Right atrium auricular region (tissue), 2 donors: Measurements from ENCODE around the gene CLDN19. TPM values are rescaled to one million over a fixed set of nuclear protein-coding genes. Genes with fewer than 3 reads are reported as not detected.

ENCODE experiments used
- DNase-seq: peaks from one replicate; pipeline ENCODE4 v3.0.0-alpha.2; 2019; ENCODE audit warnings: low spot score
- H3K27ac ChIP-seq, 2 donors: fragments of 200-600 bp; sonication (generic); 1 replicate in 1 of 2; 2 replicates in 1 of 2; pipeline ENCODE4 v1.5.1; 2016 to 2019
- H3K27me3 ChIP-seq, 2 donors: fragments of 200-600 bp; sonication (generic); one replicate each; pipeline versions ENCODE4 v1.5.1 to v1.6.0; 2017 to 2019
- H3K36me3 ChIP-seq: fragments of 200-600 bp; sonication (generic); one replicate; pipeline ENCODE4 v1.5.1; 2016
- H3K4me1 ChIP-seq, 2 donors: fragments of 200-600 bp; sonication (generic); one replicate each; pipeline versions ENCODE4 v1.5.1 to v1.6.0; 2017 to 2019
- H3K4me3 ChIP-seq, 2 donors: fragments of 200-600 bp; sonication (generic); 1 replicate in 1 of 2; 2 replicates in 1 of 2; pipeline ENCODE4 v1.5.1; 2017 to 2019; ENCODE audit warnings: mild to moderate bottlenecking in 1 of 2, moderate library complexity in 1 of 2
- H3K9me3 ChIP-seq, 2 donors: fragments of 200-600 bp; sonication (generic); one replicate each; pipeline ENCODE4 v1.5.1; 2019
- total RNA-seq, 2 donors: library from RNA; depleted of rRNA; stranded (reverse); fragments of >200 nt; gene quantifications; one replicate each; pipeline ENCODE4 v1.1.0, GENCODE V29; 2016
- TF ChIP-seq, protein P1 (sequence below), 2 donors: fragments of 200-600 bp; sonication (generic); IDR thresholded peaks; one replicate each; pipeline ENCODE4 v1.5.1; 2019; ENCODE audit warnings: antibody characterized with exemption in 2 of 2

The CLDN19 gene
- total RNA-seq, 2 donors from 2014 or later: 0.28 TPM; not detected in 1

DNA sequence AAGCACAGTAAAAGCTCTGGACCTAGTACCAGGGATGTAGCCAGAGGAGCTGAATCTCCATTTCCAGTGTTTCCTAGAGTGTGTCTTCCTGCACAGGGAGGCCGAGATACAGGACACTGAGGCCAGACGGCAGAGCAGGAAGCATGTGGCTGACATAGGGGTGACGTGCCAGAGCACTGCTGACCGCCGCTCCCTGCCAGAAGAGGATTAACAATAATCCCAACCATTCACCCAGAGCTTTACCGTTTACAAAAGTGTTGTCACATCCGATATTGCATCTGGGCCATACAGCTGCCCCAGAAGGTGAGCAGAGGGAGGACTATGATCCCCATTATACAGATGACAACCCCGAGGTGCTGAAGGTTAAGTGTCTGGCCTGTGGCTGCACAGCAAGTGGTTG, 5.8 kb upstream of the CLDN19 start:
- Histone ChIP-seq H3K4me1 (no peaks in the 10 kb centered on the region), H3K4me3 (no peak overlapping the region), H3K27ac (no peak overlapping the region), H3K36me3 (peaks cover 28% of the 10 kb centered on the region), H3K27me3 (no peaks in the 10 kb centered on the region), H3K9me3 (no peaks in the 10 kb centered on the region)
- TF ChIP-seq, protein P1, sequence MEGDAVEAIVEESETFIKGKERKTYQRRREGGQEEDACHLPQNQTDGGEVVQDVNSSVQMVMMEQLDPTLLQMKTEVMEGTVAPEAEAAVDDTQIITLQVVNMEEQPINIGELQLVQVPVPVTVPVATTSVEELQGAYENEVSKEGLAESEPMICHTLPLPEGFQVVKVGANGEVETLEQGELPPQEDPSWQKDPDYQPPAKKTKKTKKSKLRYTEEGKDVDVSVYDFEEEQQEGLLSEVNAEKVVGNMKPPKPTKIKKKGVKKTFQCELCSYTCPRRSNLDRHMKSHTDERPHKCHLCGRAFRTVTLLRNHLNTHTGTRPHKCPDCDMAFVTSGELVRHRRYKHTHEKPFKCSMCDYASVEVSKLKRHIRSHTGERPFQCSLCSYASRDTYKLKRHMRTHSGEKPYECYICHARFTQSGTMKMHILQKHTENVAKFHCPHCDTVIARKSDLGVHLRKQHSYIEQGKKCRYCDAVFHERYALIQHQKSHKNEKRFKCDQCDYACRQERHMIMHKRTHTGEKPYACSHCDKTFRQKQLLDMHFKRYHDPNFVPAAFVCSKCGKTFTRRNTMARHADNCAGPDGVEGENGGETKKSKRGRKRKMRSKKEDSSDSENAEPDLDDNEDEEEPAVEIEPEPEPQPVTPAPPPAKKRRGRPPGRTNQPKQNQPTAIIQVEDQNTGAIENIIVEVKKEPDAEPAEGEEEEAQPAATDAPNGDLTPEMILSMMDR (IDR thresholded peaks at IDR 0.05): no peak
- no peak for DNase-seq

DNA sequence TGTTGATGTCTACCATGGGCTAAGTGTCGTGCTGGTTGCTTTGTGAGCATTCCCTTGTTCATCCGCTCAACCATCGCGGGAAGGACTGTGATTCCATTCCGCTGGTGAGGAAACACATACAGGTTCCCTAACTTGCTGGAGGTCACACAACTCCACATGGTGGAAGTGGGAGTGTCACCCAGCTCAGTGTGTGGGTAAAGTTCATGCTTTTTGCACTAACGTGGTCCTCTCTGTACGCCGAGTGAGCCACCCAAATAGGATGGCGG, 4.0 kb upstream of the CLDN19 start:
- TF ChIP-seq, protein P1 (IDR thresholded peaks at IDR 0.05): no peak
- Histone ChIP-seq H3K9me3 (no peaks in the 10 kb centered on the region), H3K36me3 (peaks cover 17% of the 10 kb centered on the region), H3K4me1 (no peaks in the 10 kb centered on the region), H3K4me3 (no peak overlapping the region), H3K27ac (no peak overlapping the region), H3K27me3 (no peaks in the 10 kb centered on the region)
- DNase-seq: no peak

DNA sequence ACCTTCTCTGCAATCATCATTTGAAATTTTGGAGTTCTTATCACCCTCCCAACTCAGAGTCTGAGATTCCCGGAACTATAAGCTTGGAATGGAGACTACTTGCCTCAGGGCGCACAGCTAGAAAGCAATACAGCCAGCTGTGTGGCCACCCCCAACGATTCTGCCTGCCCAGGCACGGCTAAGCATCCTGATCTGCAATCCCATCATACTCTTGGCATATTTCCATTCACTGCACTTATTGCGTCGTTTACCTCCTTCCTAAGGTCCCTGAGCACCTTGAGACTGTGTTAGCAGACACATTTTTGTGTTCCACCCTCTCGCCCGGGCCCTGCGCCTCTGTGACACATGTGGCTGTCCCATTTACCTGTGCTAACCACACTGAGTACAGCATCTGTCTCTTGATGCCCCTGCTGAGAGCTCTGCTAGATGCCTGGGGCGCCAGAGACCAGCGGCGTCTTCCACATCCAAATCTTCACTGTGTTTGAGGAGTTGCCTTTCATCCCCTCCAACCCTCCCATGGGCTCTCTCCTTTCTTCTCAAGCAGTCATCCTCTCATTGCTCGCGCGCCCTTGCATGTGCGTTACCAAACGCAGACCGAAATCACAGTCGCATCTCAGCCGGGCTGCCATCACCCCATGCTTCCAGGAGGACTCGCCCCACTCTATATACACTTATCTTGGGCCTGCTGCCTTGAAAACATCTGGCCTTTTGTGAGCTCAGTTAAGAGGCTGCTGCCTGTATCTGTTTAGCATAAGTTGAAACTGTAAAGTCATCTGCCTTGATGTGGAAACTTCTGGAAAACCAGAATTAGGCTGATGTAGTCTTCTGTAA, 3.5 kb upstream of the CLDN19 start:
- no peaks in the 10 kb centered on the region for H3K27me3 ChIP-seq
- no peak for DNase-seq
- H3K4me1 ChIP-seq: no peaks in the 10 kb centered on the region
- H3K27ac ChIP-seq: no peak overlapping the region
- no peak overlapping the region for H3K4me3 ChIP-seq
- TF ChIP-seq, protein P1 (IDR thresholded peaks at IDR 0.05): no peak
- H3K36me3 ChIP-seq: peaks cover 12% of the 10 kb centered on the region
- no peaks in the 10 kb centered on the region for H3K9me3 ChIP-seq

DNA sequence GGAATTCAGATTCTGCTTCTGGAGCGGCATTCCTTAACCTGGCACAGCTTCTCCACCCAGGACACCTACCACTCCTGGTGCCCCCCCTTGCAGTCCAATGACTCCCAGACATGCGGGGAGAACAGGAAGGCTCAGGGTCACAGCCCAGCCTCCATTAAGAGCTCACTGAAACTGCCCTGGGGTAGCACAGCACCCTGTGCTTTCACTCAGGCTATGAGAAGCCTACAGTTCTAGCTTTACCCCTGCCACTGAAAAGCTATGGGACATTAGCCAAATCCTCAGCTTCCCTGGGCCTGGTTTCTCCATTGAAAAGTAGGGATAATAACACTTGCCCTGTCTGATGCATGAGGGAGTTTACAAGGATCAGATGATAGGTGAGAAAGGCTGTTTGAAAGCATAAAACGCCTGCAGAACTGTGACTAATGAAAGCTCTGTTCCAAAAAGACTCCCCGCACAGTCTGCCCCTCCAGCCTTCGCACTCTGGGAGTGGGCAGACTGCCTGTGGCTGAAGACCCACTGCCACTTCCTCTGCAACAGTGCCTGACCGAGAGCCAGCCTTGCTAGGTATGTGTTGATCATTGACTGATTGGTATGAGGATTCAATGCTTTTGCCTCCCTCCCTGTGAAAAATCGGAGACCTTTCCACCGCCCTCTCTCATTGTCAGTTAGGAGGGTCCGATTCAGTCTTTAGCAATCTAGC, 2.7 kb upstream of the CLDN19 start:
- Histone ChIP-seq H3K36me3 (peaks cover 12% of the 10 kb centered on the region), H3K27ac (no peak overlapping the region), H3K27me3 (no peaks in the 10 kb centered on the region), H3K4me1 (no peaks in the 10 kb centered on the region), H3K4me3 (no peak overlapping the region), H3K9me3 (no peaks in the 10 kb centered on the region)
- no peak for DNase-seq
- TF ChIP-seq, protein P1 (IDR thresholded peaks at IDR 0.05): no peak

DNA sequence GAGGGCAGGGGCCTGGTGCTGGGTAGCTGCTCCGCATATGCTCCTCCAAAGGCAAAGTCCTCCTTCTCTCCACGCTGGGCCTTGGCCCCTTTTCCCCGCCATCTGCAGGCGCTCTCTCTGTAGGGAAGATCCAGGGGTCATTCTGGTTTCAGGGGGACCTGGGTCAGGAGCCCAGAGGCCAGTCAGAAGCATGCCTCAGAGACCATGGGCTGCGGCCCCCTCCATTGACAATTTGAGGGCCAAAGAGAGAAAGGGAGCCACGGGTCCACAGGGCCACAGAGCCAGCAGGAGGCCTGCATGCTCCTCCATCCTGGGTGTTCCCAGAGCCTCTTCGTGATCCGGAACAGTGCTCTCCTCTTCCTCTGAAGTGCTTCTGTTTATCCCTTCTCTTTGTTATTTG, 2.1 kb upstream of the CLDN19 start:
- TF ChIP-seq, protein P1 (IDR thresholded peaks at IDR 0.05): no peak
- Histone ChIP-seq H3K27ac (no peak overlapping the region), H3K27me3 (no peaks in the 10 kb centered on the region), H3K4me1 (no peaks in the 10 kb centered on the region), H3K4me3 (no peak overlapping the region), H3K36me3 (peaks cover 12% of the 10 kb centered on the region), H3K9me3 (no peaks in the 10 kb centered on the region)
- no peak for DNase-seq
